CMK (cell line): ENCODE measurements around the gene RELT.
"Not testable (repeated sequence)": the region's sequence is repeated elsewhere in the genome, so short reads cannot be mapped to it uniquely, and the experiment has no call there.

Experiments used
- DNase-seq: peaks from one replicate; pipeline ENCODE4 v3.0.0-alpha.2; 2010; ENCODE audit warnings: low read depth

Gene RELT

DNA sequence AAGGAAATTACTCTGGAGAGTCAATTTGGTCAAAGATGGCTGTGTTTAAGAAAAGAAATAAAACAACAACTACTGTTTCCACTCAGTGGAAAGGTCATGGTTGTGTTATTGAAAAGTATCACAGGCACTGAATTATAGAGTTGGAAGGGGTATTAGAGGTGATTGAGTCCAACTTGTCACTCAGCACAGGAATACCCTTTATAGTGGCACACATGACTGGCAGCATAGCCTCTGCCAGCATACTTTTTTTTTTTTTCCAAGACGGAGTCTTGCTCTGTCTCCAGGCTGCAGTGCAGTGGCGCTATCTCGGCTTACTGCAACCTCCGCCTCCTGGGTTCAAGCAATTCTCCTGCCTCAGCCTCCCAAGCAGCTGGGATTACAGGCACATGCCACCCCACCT lies 60.7 kb downstream of the RELT start:
- DNase-seq = not testable (repeated sequence)

DNA sequence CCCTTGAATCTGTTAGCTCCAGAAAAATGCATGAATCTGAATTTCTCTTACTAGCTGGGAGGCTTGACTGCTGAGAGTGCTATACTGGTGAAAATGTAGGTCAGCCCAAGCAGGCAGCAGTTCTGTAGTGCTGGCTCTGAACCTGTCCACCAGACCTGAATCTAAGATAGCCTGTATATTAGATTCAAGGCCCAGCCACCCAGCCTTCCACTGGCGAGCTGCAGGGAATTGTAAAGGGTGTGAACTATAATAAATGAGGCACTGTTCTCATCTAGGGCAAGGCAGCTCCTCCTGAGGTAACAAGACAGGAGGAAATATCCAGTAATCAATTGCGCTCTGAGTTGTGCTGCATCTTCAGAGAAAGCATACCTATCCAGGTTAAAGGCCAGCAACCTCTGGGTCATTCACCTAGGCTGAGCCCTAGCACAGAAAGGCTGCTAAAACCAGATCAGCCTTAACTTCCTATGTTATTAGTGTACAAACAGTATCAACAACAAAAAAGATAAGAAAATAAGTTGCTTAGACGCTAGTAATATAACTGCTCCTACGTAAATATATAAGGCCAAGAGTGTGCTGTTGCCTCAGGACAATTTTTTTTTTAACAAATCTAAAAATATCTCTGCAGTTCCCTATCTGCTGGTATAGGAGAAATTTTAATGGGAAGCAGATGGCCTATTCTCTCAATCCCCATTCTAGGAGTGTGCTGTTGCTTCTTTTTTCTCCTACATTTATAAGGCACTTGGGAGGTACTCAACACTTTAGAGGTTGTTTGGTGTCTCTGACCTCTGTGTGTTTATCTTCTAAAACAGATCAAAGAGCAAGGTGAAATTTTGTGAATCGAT lies 63.0 kb downstream of the RELT start:
- DNase-seq = no peak

DNA sequence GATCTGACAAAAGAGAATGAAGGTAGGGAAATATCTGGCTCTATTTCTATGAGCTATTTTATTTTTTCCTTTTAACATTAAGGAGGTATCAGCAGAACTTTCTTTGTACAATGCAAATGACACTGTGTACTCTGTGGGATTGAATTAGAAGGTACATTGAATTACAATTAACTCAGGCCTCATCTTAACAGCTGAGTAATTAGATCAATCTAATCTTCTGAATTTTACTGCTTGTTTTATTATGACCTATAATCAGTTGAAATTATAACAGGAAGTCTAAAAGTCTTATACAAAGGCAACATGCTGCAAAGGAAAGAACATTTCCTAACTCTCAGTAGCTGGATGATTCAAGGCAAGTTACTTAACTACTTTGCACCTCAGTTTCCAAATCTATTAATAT lies 69.8 kb downstream of the RELT start:
- DNase-seq = no peak

DNA sequence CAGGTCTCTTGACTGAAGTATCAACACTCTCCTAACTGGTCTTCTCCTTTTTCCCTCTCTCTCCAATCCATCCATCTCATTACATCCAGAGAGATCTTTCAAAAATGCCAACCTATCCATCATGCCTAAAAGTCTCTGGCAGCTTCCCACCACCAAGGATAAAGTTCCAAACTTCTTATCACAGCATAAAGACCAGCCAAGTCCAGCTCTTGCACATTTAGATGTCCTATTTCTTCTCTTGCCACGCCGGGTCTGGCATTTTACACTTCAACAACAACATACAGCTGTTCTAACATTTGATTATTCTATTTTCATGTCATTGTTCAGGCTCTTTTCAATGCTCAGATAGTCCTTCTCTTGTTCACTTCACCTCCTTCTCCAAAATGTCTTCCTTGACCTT lies 70.6 kb downstream of the RELT start:
- no peak for DNase-seq
